Renal pelvis (tissue), 4 donors: Measurements from ENCODE around the gene ELOB. TPM values are rescaled to one million over a fixed set of nuclear protein-coding genes. Genes with fewer than 3 reads are reported as not detected.

Experiments used
- DNase-seq: peaks from one replicate; pipeline ENCODE4 v3.0.0-alpha.2; 2013
- polyA plus RNA-seq, 3 donors: library from polyadenylated mRNA; unstranded; fragments of 120-200 nt; gene quantifications; one replicate each; pipeline ENCODE4 v1.2.1, GENCODE V29; 2013; ENCODE audit not compliant: insufficient read length in 3 of 3

The ELOB gene
- polyA plus RNA-seq, 3 donors = 203 to 310 (median 281) TPM

GRCh38 chr16:2816751-2817339 lies 39.8 kb upstream of the ELOB start, which contains the start of gene PRSS21:
Gene PRSS21, plus strand, starts transcription at chr16:2817237. Its CDS starts 32 bp downstream, at chr16:2817269.
- no peak for DNase-seq

- DNase-seq = no peak
Observed at GRCh38 chr16:2815299-2815771, 38.3 kb upstream of the ELOB start.

GRCh38 chr16:2814551-2815298 lies 37.6 kb upstream of the ELOB start:
- DNase-seq = no peak

GRCh38 chr16:2813771-2814221 lies 36.7 kb upstream of the ELOB start:
- DNase-seq = no peak

GRCh38 chr16:2811703-2812471 lies 34.8 kb upstream of the ELOB start:
- DNase-seq = no peak

GRCh38 chr16:2810651-2811050 lies 33.6 kb upstream of the ELOB start:
- DNase-seq = no peak

GRCh38 chr16:2809149-2809760 lies 32.2 kb upstream of the ELOB start:
- DNase-seq = no peak

- no peak for DNase-seq
Observed at GRCh38 chr16:2808181-2808580, 31.1 kb upstream of the ELOB start.

GRCh38 chr16:2806286-2806685 lies 29.2 kb upstream of the ELOB start:
- DNase-seq = no peak

GRCh38 chr16:2804728-2805127 lies 27.6 kb upstream of the ELOB start:
- no peak for DNase-seq

- DNase-seq = no peak
Observed at GRCh38 chr16:2803545-2804195, 26.6 kb upstream of the ELOB start.

- peak; percentile 21 for DNase-seq
Observed at GRCh38 chr16:2799859-2800226, 22.8 kb upstream of the ELOB start.

- no peak for DNase-seq
Observed at GRCh38 chr16:2799205-2799858, 22.3 kb upstream of the ELOB start.

- DNase-seq = no peak
Observed at GRCh38 chr16:2798723-2799204, 21.7 kb upstream of the ELOB start.

- DNase-seq = no peak
Observed at GRCh38 chr16:2795395-2796143, 18.5 kb upstream of the ELOB start.

GRCh38 chr16:2792940-2793339 lies 15.9 kb upstream of the ELOB start:
- DNase-seq = no peak

- DNase-seq = no peak
Observed at GRCh38 chr16:2791174-2791573, 14.1 kb upstream of the ELOB start.

GRCh38 chr16:2790631-2791030 lies 13.6 kb upstream of the ELOB start:
- no peak for DNase-seq

- DNase-seq = no peak
Observed at GRCh38 chr16:2787961-2788360, 10.9 kb upstream of the ELOB start.

- no peak for DNase-seq
Observed at GRCh38 chr16:2787406-2787805, 10.3 kb upstream of the ELOB start, which contains the start of gene PRSS33. Gene PRSS33, minus strand, starts transcription at chr16:2787560. Its CDS starts 1,013 bp downstream, at chr16:2786547.
